Measurements from ENCODE around the gene PRAMEF13. TPM values are rescaled to one million over a fixed set of nuclear protein-coding genes. Genes with fewer than 3 reads are reported as not detected.
"Not testable (repeated sequence)": the region's sequence is repeated elsewhere in the genome, so short reads cannot be mapped to it uniquely, and the experiment has no call there.

PRAMEF13 gene
- total RNA-seq, 1 experiment from 2014 or later: 0.21 TPM

DNA sequence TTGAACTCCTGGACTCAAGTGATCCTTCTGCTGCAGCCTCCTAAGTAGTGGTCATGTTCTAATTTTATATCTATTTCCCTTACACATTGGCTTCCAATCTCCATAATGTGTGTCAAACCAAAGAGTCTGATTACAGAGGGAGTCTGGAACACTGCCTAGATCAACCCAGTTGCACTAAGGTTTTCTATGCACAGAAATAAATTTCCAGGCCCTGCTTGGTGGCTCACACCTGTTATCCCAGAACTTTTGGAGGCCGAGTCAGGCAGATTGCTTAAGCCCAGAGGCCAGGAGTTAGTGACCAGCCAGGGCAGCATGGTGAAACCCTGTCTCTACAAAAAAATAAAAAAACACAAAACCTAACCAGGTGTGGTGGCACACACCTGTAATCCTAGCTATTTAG is 32.8 kb upstream of the PRAMEF13 start:
- H3K9me3 ChIP-seq (ENCODE audit: low read depth, low read length, poor library complexity, severe bottlenecking); H3K4me3 ChIP-seq (ENCODE audit: low read depth, low read length, poor library complexity, severe bottlenecking); H3K27me3 ChIP-seq (replicated peaks; ENCODE audit: insufficient read depth, low read depth, low read length, poor library complexity); H3K36me3 ChIP-seq (ENCODE audit: insufficient read depth, low read length, poor library complexity, severe bottlenecking); POLR2A ChIA-PET (ENCODE audit: low non-redundant PET); DNase-seq (ENCODE audit: low spot score); H3K4me1 ChIP-seq (ENCODE audit: insufficient read depth, low read length, poor library complexity, severe bottlenecking); BruUV-seq (replicated peaks); H3K27ac ChIP-seq (ENCODE audit: low read depth, low read length, poor library complexity, severe bottlenecking); CTCF ChIA-PET; intact Hi-C loops (cut with micrococcal nuclease; ENCODE audit: unreplicated experiment): not testable (repeated sequence)

DNA sequence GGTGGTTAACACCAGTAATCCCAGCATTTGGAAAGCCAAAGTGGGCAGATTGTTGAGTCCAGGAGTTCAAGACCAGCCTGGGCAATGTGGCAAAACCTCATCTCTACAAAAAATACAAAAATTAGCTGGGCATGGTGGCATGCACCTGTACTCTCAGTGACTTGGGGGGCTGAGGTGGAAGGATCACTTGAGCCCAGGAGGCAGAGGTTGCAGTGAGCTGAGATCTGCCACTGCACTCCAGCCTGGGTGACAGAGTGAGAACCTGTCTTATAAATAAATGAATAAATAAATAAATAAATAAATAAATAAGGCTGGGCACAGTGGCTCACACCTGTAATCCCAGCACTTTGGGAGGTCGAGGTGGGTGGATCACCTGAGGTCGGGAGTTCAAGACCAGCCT is 30.8 kb upstream of the PRAMEF13 start:
- intact Hi-C loops (cut with micrococcal nuclease; ENCODE audit: unreplicated experiment); BruUV-seq (replicated peaks); H3K4me3 ChIP-seq (ENCODE audit: low read depth, low read length, poor library complexity, severe bottlenecking); DNase-seq (ENCODE audit: low spot score); H3K9me3 ChIP-seq (ENCODE audit: low read depth, low read length, poor library complexity, severe bottlenecking); CTCF ChIA-PET; H3K36me3 ChIP-seq (ENCODE audit: insufficient read depth, low read length, poor library complexity, severe bottlenecking); H3K27ac ChIP-seq (ENCODE audit: low read depth, low read length, poor library complexity, severe bottlenecking); H3K4me1 ChIP-seq (ENCODE audit: insufficient read depth, low read length, poor library complexity, severe bottlenecking); H3K27me3 ChIP-seq (replicated peaks; ENCODE audit: insufficient read depth, low read depth, low read length, poor library complexity); POLR2A ChIA-PET (ENCODE audit: low non-redundant PET): not testable (repeated sequence)

DNA sequence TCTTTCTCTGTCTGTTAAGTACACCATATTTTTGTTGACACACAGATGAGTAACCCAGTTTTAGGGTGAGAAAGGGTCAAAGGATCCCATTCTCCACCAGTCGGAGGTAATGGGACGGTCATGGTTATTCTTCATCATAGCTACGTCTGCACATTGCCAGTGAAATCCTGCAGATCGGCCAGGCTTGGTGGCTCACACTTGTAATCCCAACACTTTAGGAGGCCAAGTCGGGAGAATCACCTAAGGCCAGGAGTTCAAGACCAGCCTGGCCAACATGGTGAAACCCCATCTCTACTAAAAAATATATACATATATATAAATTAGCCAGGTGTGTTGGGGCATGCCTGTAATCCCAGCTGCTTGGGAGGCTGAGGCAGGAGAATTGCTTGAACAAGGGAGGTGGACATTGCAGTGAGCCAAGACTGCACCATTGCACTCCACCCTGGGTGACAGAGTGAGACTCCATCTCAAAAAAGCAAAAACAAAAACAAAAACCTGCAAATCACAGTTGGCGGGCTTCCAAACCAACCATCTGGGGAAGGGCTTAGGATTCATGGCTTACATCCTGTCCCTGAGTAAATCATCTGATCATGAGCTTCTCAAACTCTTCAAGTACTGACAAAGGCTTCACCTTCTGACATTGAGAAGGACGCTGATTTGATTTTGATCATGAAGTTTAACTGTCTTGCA is 30.0 kb upstream of the PRAMEF13 start:
- POLR2A ChIA-PET (ENCODE audit: low non-redundant PET): not testable (repeated sequence)

DNA sequence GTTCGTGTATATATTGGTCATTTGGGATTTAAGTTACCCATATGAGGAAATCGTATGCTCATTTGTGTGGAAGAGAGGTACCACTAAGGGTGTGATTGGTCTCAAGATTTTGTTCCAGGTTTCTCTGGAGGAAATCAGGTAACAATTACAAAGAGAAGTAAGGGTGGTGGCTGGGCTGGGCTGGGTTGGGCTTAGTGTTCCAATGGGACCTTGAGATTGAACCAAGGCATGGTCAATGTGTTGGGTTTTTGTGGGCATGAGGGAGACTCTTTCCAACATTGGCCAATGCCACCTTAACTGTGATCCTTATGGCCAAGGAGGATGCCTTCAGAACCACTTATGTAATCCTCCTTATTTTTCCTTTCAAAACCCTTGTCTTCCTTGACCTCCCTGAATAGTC is 29.4 kb upstream of the PRAMEF13 start:
- CTCF ChIA-PET; H3K9me3 ChIP-seq (ENCODE audit: low read depth, low read length, poor library complexity, severe bottlenecking); POLR2A ChIA-PET (ENCODE audit: low non-redundant PET); BruUV-seq (replicated peaks); intact Hi-C loops (cut with micrococcal nuclease; ENCODE audit: unreplicated experiment); H3K36me3 ChIP-seq (ENCODE audit: insufficient read depth, low read length, poor library complexity, severe bottlenecking); H3K4me1 ChIP-seq (ENCODE audit: insufficient read depth, low read length, poor library complexity, severe bottlenecking); H3K4me3 ChIP-seq (ENCODE audit: low read depth, low read length, poor library complexity, severe bottlenecking); H3K27me3 ChIP-seq (replicated peaks; ENCODE audit: insufficient read depth, low read depth, low read length, poor library complexity); DNase-seq (ENCODE audit: low spot score); H3K27ac ChIP-seq (ENCODE audit: low read depth, low read length, poor library complexity, severe bottlenecking): not testable (repeated sequence)

More for the DNA sequence above, 30.0 kb upstream of the PRAMEF13 start:
- DNase-seq (ENCODE audit: low spot score); CTCF ChIA-PET; BruUV-seq (replicated peaks); H3K4me1 ChIP-seq (ENCODE audit: insufficient read depth, low read length, poor library complexity, severe bottlenecking); H3K36me3 ChIP-seq (ENCODE audit: insufficient read depth, low read length, poor library complexity, severe bottlenecking); H3K27ac ChIP-seq (ENCODE audit: low read depth, low read length, poor library complexity, severe bottlenecking); H3K27me3 ChIP-seq (replicated peaks; ENCODE audit: insufficient read depth, low read depth, low read length, poor library complexity); intact Hi-C loops (cut with micrococcal nuclease; ENCODE audit: unreplicated experiment); H3K9me3 ChIP-seq (ENCODE audit: low read depth, low read length, poor library complexity, severe bottlenecking); H3K4me3 ChIP-seq (ENCODE audit: low read depth, low read length, poor library complexity, severe bottlenecking): not testable (repeated sequence)

DNA sequence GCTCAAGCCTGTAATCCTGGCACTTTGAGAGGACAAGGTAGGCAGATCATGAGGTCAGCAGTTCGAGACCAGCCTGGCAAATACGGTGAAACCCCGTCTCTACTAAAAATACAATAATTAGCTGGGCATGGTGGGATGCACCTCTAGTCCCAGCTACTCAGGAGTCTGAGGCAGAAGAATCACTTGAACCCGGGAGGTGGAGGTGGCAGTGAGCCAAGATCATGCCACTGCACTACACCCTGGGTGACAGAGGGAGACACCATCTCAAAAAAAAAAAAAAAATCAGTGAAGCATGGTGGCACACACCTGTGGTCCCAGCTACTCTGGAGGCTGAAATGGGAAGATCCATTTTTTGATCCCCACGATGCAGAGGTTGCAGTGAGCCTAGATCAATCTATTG is 28.9 kb upstream of the PRAMEF13 start:
- H3K4me3 ChIP-seq (ENCODE audit: low read depth, low read length, poor library complexity, severe bottlenecking); H3K9me3 ChIP-seq (ENCODE audit: low read depth, low read length, poor library complexity, severe bottlenecking); H3K36me3 ChIP-seq (ENCODE audit: insufficient read depth, low read length, poor library complexity, severe bottlenecking); CTCF ChIA-PET; POLR2A ChIA-PET (ENCODE audit: low non-redundant PET); H3K27me3 ChIP-seq (replicated peaks; ENCODE audit: insufficient read depth, low read depth, low read length, poor library complexity); DNase-seq (ENCODE audit: low spot score); intact Hi-C loops (cut with micrococcal nuclease; ENCODE audit: unreplicated experiment); H3K27ac ChIP-seq (ENCODE audit: low read depth, low read length, poor library complexity, severe bottlenecking); H3K4me1 ChIP-seq (ENCODE audit: insufficient read depth, low read length, poor library complexity, severe bottlenecking); BruUV-seq (replicated peaks): not testable (repeated sequence)

Measured in A673 (cell line).